ENCODE measurements around the gene DHRS3.

DHRS3 gene

GRCh38 chr1:12599657-12600056 is 18.4 kb downstream of the DHRS3 start:
- DNase-seq (ENCODE audit: low read depth in 3 of 3): no peak

DNA sequence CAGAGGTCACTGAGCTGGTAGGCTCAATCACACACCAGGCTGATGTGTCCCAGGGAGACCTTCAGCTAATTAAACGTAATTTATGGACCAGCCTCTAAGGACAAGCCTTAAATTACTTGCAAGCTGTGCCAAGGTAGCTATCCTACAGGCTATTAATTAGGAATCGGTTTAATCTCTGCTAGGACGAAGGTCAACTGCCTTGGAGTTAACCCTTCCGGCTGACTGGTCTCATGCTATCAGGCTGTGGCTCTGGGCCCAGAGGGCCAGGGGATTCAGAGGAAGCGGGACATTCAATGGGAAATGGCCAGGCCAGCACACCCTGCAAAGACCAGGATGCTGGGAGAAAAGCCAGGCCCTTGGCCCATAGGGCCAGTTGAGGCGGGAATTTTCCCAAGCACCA is 19.0 kb downstream of the DHRS3 start:
- DNase-seq (ENCODE audit: low read depth in 3 of 3): no peak

DNA sequence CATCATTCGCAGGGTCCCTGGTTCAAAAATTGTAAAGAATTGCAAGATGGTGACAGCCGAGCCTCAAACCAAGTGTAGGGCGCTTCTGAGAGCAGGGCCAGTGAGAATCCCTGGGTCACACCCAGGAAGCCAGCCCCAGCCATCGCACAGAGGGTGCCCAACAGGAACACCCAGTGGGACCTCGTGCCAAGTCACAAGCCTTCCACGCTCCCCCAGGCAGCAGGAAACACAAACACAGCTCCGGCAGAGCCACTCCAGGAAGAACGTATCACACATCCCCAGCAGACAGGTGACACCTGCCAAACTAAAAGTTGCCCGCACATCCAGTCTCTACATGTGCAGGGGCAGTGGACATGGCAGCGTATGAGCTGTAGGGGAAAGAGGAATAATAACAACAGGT is 20.2 kb downstream of the DHRS3 start:
- no peak for DNase-seq (ENCODE audit: low read depth in 3 of 3)

DNA sequence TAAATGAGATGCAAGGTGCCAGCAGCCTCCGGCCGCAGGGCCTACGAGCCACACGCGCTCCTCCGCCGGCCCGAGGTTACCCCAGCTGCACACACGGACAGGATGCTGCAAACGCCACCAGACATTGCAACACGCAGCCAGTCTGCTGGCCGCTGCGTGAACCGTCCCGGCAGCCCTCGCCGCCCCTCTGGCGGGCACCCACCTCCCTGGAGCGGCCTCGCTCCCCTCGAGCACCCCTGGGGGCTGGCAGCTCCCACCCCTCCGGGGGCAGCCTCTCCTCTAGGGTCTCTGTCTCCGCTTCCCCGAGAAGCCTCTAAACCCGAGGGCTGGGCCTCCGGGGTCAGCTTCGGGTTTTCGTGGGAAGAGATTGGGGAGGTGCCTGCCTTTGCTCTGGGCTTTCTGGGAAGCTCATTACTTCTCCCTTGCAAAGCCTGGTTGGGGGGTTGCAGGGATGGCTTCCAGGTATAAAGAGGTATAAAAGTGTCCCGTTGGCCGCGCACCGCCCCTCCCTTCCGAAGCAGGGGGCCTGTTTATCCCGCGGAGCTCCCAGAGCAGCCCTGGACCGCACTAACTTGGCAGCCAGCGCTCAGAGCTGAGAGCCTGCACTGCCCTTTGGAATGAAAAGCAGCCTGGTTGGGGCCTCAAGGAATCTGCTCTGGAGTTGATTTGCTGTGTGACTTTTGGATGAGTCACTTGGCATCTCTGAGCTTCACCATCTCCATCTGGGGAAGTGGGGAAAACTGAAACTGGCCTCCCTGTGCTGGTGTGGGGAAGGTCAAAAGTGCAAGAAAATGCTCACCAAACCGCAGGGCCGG is 21.8 kb downstream of the DHRS3 start:
- DNase-seq (ENCODE audit: low read depth in 3 of 3): no peak

- no peak for DNase-seq (ENCODE audit: low read depth in 3 of 3)
These were observed 22.3 kb downstream of the DHRS3 start for GRCh38 chr1:12595757-12596006.

GRCh38 chr1:12594966-12595756 is 22.8 kb downstream of the DHRS3 start:
- DNase-seq (ENCODE audit: low read depth in 3 of 3): no peak

GRCh38 chr1:12594490-12594889 is 23.5 kb downstream of the DHRS3 start:
- DNase-seq (ENCODE audit: low read depth in 3 of 3): no peak

- DNase-seq (ENCODE audit: low read depth in 3 of 3): no peak
These were observed 24.4 kb downstream of the DHRS3 start for GRCh38 chr1:12593621-12594066.

DNA sequence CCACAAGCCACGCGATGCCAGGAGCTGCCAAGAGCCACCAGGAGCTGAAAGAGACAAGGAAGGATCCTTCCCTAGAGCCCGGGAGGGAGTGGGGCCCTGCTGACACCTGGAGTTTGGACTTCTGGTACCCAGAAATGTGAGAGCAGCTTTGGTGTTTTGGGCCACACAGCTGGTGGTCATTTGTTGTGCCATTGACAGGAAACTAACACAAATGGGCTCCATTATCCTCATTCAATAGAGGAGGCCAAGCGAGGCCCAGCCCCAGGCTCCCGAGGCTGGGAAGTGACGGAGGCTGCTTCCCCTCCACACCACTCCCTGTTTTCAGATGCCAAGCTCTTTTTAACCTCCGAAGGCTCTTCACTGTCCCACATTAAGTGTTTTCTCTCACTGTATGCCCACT is 25.5 kb downstream of the DHRS3 start:
- DNase-seq (ENCODE audit: low read depth in 3 of 3): no peak

DNA sequence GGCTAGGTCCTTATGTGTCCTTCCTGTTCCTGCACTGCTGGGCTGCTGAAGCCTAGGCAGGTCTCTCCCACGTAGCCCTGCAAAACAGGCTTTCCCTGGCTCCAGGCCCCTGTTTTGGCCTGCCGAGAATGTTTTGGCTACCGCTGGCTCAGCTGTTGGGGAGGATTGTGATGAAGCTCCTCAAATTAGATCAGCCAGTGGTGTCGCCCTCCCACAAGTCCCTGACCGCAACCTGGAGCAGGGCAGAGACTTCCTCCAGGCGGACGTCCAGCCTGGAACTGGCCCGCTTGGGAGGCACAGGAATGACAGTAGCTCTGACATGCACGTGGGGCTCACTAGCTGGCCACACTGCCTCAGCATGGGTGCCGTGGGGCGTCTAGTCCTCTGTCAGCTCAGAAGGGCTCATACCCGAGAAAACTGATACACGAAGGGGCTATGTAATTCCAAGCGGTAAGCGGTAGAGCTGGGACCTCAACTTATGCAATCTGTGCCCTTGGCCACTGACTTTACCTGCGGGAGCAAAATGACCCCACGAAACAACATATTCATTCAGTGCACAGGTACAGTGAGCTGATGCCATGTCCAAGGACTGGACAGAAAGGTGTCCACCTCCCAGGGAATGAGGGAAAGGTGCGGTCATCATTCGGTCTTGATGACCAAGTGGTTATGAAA is 26.6 kb downstream of the DHRS3 start:
- DNase-seq (ENCODE audit: low read depth in 3 of 3): no peak

GRCh38 chr1:12588695-12589094 is 29.3 kb downstream of the DHRS3 start:
- DNase-seq (ENCODE audit: low read depth in 3 of 3): no peak

- no peak for DNase-seq (ENCODE audit: low read depth in 3 of 3)
These were observed 29.9 kb downstream of the DHRS3 start for GRCh38 chr1:12587981-12588640.

DNA sequence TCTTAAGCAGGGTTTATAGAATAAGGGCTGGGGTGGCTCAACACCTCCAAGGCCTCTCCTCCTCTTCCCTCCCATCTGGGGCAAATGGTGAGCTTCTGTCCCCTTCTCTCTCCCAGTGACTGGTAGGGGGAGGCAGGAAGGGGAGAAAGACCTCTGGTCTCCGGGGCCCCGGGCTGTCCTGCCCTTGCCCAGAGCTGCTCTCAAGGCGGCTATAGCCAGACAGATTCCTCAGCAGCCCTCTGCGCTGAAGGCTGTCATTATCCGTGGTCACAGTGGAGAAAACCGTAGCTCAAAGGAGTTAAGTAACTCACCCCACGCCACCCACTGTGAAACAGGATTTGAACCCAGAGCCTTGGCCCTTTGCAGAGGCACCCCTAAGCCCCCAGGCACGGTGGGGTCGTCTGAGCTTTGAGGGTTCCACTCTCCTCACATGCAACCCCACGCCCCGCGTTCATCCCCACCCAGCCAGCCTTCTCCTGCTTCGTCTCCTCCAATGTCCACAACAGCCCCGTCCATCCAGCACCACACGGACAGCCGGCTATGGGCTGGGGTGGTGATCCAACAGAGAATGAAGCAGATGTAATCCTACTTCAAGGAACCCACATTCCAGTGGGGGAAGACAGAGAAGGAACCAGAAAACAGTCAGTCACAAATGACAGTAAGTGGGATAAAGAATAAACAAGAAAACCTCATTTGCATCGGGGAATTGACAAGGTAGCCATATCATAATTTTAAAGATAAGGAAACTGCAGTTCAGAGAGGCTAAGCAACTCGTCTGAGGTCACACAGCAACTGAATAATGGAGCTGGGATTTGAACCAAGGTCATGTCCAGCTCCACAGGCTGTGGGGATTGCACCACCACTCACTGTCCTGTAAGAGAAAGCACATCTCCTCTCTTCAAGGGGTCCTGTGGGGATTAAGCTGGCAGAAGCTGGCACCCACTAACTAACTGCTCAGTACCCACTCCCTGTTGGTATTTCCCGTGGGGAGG is 31.8 kb downstream of the DHRS3 start:
- DNase-seq (ENCODE audit: low read depth in 3 of 3): no peak

DNA sequence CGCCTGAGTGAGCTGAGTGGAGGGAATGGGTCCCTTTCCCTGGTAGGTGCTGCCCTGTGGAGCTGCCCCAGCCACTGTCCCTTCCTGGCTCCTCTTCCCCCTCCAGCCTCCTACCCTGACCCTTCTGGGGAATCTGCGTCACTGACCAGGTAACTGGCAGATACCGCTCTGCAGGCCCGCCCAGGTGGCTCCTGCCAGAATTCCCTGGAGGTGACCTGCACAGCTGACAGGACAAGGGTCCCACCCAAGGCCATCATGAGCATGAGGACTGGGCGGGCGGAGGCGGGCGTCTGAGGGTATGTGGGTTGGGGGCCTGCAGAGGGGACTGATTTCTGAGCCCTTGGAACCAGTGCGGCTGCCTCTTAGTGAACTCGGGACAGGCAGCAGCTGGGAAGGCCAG is 32.5 kb downstream of the DHRS3 start:
- DNase-seq (ENCODE audit: low read depth in 3 of 3): no peak

- DNase-seq (ENCODE audit: low read depth in 3 of 3): no peak
These were observed 33.0 kb downstream of the DHRS3 start for GRCh38 chr1:12584900-12585525.

DNA sequence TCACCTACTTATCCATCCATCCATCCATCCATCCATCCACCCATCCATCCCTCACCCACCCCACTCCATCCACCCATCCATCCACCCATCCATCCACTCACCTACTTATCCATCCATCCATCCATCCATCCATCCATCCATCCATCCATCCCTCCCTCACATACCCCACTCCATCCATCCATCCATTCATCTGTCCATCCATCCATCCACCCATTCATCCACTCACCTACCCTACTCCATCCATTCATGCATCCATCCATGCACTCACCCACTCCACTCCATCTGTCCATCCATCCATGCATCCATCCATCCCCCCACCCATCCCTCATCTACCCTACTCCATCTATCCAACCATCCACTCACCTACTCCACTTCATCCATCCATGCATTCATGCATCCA is 34.5 kb downstream of the DHRS3 start:
- DNase-seq (ENCODE audit: low read depth in 3 of 3): no peak

- no peak for DNase-seq (ENCODE audit: low read depth in 3 of 3)
These were observed 35.4 kb downstream of the DHRS3 start for GRCh38 chr1:12582649-12583048.

DNA sequence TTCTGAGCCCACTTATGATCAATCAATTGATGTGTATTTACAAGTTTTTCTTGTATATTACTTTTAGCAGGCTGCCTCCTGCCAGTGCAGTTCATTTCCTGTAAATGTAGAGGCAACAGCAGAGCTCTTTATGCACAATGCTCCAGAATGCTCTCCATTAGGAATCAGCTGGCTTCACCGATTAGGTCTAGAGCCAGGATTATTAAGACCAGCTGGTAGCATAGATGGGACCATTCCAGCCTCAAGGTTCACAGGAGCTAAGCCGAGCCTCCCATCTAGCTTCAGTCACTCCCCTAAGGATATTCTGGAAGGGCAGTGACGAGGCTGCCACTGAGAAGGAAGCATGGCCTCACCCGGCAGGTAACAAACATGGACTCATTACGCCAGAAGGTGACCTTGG is 36.8 kb downstream of the DHRS3 start:
- no peak for DNase-seq (ENCODE audit: low read depth in 3 of 3)

GRCh38 chr1:12580054-12580887 is 37.7 kb downstream of the DHRS3 start:
- DNase-seq (ENCODE audit: low read depth in 3 of 3): no peak
